ENCODE measurements around the gene EXD1. TPM values are rescaled to one million over a fixed set of nuclear protein-coding genes. Genes with fewer than 3 reads are reported as not detected.

Gene EXD1
- total and polyA plus RNA-seq, 4 donors: not detected

DNA sequence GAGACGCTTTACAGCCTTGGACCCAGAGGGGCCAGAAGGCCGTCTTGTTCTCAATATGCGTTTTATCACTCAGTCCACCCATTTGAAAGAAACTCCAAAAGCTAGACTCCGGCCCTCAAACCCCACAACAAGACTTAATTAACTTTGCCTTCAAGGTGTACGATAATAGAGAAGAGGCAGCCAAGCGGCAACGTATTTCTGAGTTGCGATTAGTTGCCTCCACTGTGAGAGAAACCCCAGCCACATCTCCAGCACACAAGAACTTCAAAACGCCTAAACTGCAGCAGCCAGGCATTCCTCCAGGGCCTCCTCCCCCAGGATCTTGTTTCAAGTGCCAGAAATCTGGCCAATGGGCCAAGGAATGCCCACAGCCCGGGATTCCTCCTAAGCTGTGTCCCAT is 97.1 kb downstream of the EXD1 start:
- Histone ChIP-seq H3K9ac (ENCODE audit: low read depth in 1 of 2, low read length in 2 of 2) (no peak overlapping the region), H3K4me3 (ENCODE audit: low read depth in 1 of 3, low read length in 3 of 3) (no peak overlapping the region), H3K4me1 (ENCODE audit: control insufficient read depth in 4 of 4, insufficient read depth in 4 of 4, low read length in 3 of 4) (peaks cover 0 to 8% (median 6%) of the 10 kb centered on the region in 4 donors), H3K9me3 (ENCODE audit: control insufficient read depth in 4 of 4, low read length in 3 of 4) (no peaks in the 10 kb centered on the region), H3K27ac (ENCODE audit: low read depth in 1 of 2, low read length in 2 of 2) (no peak overlapping the region), H3K36me3 (ENCODE audit: control insufficient read depth in 4 of 4, insufficient read depth in 3 of 4, low read depth in 1 of 4, low read length in 3 of 4) (no peaks in the 10 kb centered on the region), H3K27me3 (ENCODE audit: control insufficient read depth in 4 of 4, insufficient read depth in 4 of 4, low read length in 3 of 4) (no peaks in the 10 kb centered on the region)
- TF ChIP-seq HNF4A (conservative IDR thresholded peaks at IDR 0.05) (no peak), EGR1 (IDR thresholded peaks at IDR 0.05; ENCODE audit: low read depth in 2 of 2) (no peak), FOXA1 (IDR thresholded peaks at IDR 0.05) (no peak)
- WGBS: 92% methylated on average over 10 of the region's 10 CpGs
- no peak for DNase-seq (ENCODE audit: low spot score)

Other genes with a start within 250 kb of the EXD1 start
- gene INO80, start 114.5 kb downstream of the EXD1 start, total RNA-seq: 10 to 100 TPM; 14.1 to 19.7 TPM
- gene INO80, start 114.5 kb downstream of the EXD1 start, polyA plus RNA-seq: 1 to 10 TPM; 3.2 to 4.7 TPM
- gene CHP1, start 511 bp upstream of the EXD1 start, total RNA-seq: 100 to 1,000 TPM; 103 to 131 TPM
- 100 to 1,000 TPM in 1 of 2 donors, 10 to 100 TPM in 1; 87.4 to 162 TPM for gene CHP1, start 511 bp upstream of the EXD1 start, polyA plus RNA-seq
- gene OIP5, start 101.8 kb upstream of the EXD1 start, total RNA-seq: 10 to 100 TPM in 1 of 2 donors, under 1 TPM in 1; 0.17 to 11.8 TPM
- 1 to 10 TPM in 1 of 2 donors, under 1 TPM in 1; 0.65 to 1.6 TPM for gene OIP5, start 101.8 kb upstream of the EXD1 start, polyA plus RNA-seq
- gene NUSAP1, start 102.1 kb upstream of the EXD1 start, total RNA-seq: 100 to 1,000 TPM in 1 of 2 donors, 1 to 10 TPM in 1; 7.4 to 149 TPM
- 1 to 10 TPM; 4.6 to 9.2 TPM for gene NUSAP1, start 102.1 kb upstream of the EXD1 start, polyA plus RNA-seq
- gene NDUFAF1, start 171.7 kb upstream of the EXD1 start, total RNA-seq: 10 to 100 TPM; 13.5 to 24.2 TPM
- gene NDUFAF1, start 171.7 kb upstream of the EXD1 start, polyA plus RNA-seq: 10 to 100 TPM; 25.8 to 29.0 TPM
- 10 to 100 TPM in 1 of 2 donors, 1 to 10 TPM in 1; 8.3 to 15.4 TPM for gene RTF1, start 186.3 kb upstream of the EXD1 start, total RNA-seq
- gene RTF1, start 186.3 kb upstream of the EXD1 start, polyA plus RNA-seq: 10 to 100 TPM in 1 of 2 donors, 1 to 10 TPM in 1; 8.8 to 37.7 TPM

Data from liver (tissue), 9 donors.